Osteoblast (primary cell): Measurements from ENCODE around the gene AUTS2. TPM values are rescaled to one million over a fixed set of nuclear protein-coding genes. Genes with fewer than 3 reads are reported as not detected.

Source experiments
- DNase-seq: peaks from one replicate; pipeline ENCODE4 v3.0.0; 2011; ENCODE audit warnings: low spot score, mixed read lengths; ENCODE audit not compliant: insufficient read length; ENCODE audit errors: missing footprints
- H2AFZ ChIP-seq: 2 replicates; pipeline ENCODE4 v1.6.0; 2011; ENCODE audit warnings: mild to moderate bottlenecking, low read length
- H3K27ac ChIP-seq: 2 replicates; pipeline ENCODE4 v1.5.1; 2011; ENCODE audit warnings: mild to moderate bottlenecking, low read depth, low read length, moderate library complexity
- H3K27me3 ChIP-seq: 2 replicates; pipeline ENCODE4 v1.6.0; 2012; ENCODE audit warnings: mild to moderate bottlenecking, control low read depth, inconsistent platforms, low read length, moderate library complexity; ENCODE audit not compliant: insufficient read depth
- H3K36me3 ChIP-seq: 2 replicates; pipeline ENCODE4 v1.5.1; 2011; ENCODE audit warnings: mild to moderate bottlenecking, low read length, control low read depth, moderate library complexity; ENCODE audit not compliant: insufficient read depth
- H3K4me1 ChIP-seq: 2 replicates; pipeline ENCODE4 v1.5.1; 2011; ENCODE audit warnings: mild to moderate bottlenecking, low read length, control low read depth, moderate library complexity; ENCODE audit not compliant: insufficient read depth
- H3K4me2 ChIP-seq: 2 replicates; pipeline ENCODE4 v1.6.0; 2011; ENCODE audit warnings: mild to moderate bottlenecking, low read length; ENCODE audit not compliant: insufficient read depth
- H3K4me3 ChIP-seq: fragments of 200-600 bp; sonication (generic); 3 replicates; pipeline ENCODE4 v1.5.1; 2012; ENCODE audit warnings: mild to moderate bottlenecking, low read length, inconsistent platforms; ENCODE audit not compliant: insufficient read depth
- H3K79me2 ChIP-seq: 2 replicates; pipeline ENCODE4 v1.6.0; 2012; ENCODE audit warnings: mild to moderate bottlenecking, low read length, control low read depth, inconsistent platforms; ENCODE audit not compliant: insufficient read depth
- H3K9me3 ChIP-seq: 2 replicates; pipeline ENCODE4 v1.5.1; 2011; ENCODE audit warnings: low read depth, low read length, control low read depth
- H4K20me1 ChIP-seq: 2 replicates; pipeline ENCODE4 v1.6.0; 2012; ENCODE audit warnings: mild to moderate bottlenecking, low read length, control low read depth; ENCODE audit not compliant: insufficient read depth
- CTCF ChIP-seq: IDR thresholded peaks from 2 replicates; pipeline ENCODE4 v1.5.1; 2011; ENCODE audit warnings: mild to moderate bottlenecking, low read depth, low read length, moderate library complexity; ENCODE audit errors: extremely low read depth
- total RNA-seq: library from RNA; depleted of rRNA; stranded (reverse); fragments of >200 nt; gene quantifications from 2 replicates; pipeline ENCODE4 v1.2.3, GENCODE V29; 2012

The AUTS2 gene
- total RNA-seq, 1 donor, result 15.2 TPM

- peaks cover 2% of the 10 kb centered on the region for H3K79me2 ChIP-seq
- H3K36me3 ChIP-seq, result no peaks in the 10 kb centered on the region
- no peak overlapping the region for H3K4me2 ChIP-seq
- DNase-seq, result no peak
- TF ChIP-seq CTCF, result no peak
- H2AFZ ChIP-seq, result no peak overlapping the region
- H3K4me1 ChIP-seq, result peaks cover 5% of the 10 kb centered on the region
- no peaks in the 10 kb centered on the region for H3K27me3 ChIP-seq
- H3K9me3 ChIP-seq, result no peaks in the 10 kb centered on the region
- H3K4me3 ChIP-seq, result no peak overlapping the region
- no peak overlapping the region for H3K27ac ChIP-seq
- H4K20me1 ChIP-seq, result no peaks in the 10 kb centered on the region
These were observed 27.0 kb downstream of the AUTS2 start for GRCh38 chr7:69625238-69625637.

- peaks cover 2% of the 10 kb centered on the region for H3K79me2 ChIP-seq
- H3K27ac ChIP-seq, result no peak overlapping the region
- peaks cover 10% of the 10 kb centered on the region for H3K4me1 ChIP-seq
- H2AFZ ChIP-seq, result no peak overlapping the region
- no peak overlapping the region for H3K4me2 ChIP-seq
- no peak for TF ChIP-seq CTCF
- no peaks in the 10 kb centered on the region for H3K9me3 ChIP-seq
- no peak overlapping the region for H3K4me3 ChIP-seq
- no peaks in the 10 kb centered on the region for H3K27me3 ChIP-seq
- DNase-seq, result no peak
- H4K20me1 ChIP-seq, result no peaks in the 10 kb centered on the region
- no peaks in the 10 kb centered on the region for H3K36me3 ChIP-seq
These were observed 27.5 kb downstream of the AUTS2 start for GRCh38 chr7:69625798-69626197.

GRCh38 chr7:69630292-69630691, 32.0 kb downstream of the AUTS2 start:
- Histone ChIP-seq H3K4me2 (peak overlapping the region; percentile 17), H3K27ac (no peak overlapping the region), H3K4me3 (no peak overlapping the region), H3K4me1 (peaks cover 12% of the 10 kb centered on the region), H4K20me1 (no peaks in the 10 kb centered on the region), H3K79me2 (peaks cover 2% of the 10 kb centered on the region), H2AFZ (no peak overlapping the region), H3K9me3 (no peaks in the 10 kb centered on the region), H3K27me3 (no peaks in the 10 kb centered on the region), H3K36me3 (no peaks in the 10 kb centered on the region)
- no peak for TF ChIP-seq CTCF
- DNase-seq, result peak; percentile 88

GRCh38 chr7:69631131-69631530, 32.9 kb downstream of the AUTS2 start:
- Histone ChIP-seq H3K4me1 (peaks cover 12% of the 10 kb centered on the region), H3K4me2 (no peak overlapping the region), H2AFZ (no peak overlapping the region), H3K27ac (no peak overlapping the region), H3K4me3 (no peak overlapping the region), H3K36me3 (no peaks in the 10 kb centered on the region), H4K20me1 (no peaks in the 10 kb centered on the region), H3K79me2 (no peaks in the 10 kb centered on the region), H3K27me3 (no peaks in the 10 kb centered on the region), H3K9me3 (no peaks in the 10 kb centered on the region)
- no peak for DNase-seq
- TF ChIP-seq CTCF, result no peak
